Activated CD4-positive, alpha-beta T cell treated with anti-CD3 and anti-CD28 coated beads, Interleukin-2, amount 50 U/mL, for 24 hours (primary cell): ENCODE measurements around the gene NBEAL2.
"Not testable (repeated sequence)": the region's sequence is repeated elsewhere in the genome, so short reads cannot be mapped to it uniquely, and the experiment has no call there.

Experiments used
- DNase-seq, 2 donors: peaks; one replicate each; pipeline ENCODE4 v3.0.0-alpha.2; 2020; ENCODE audit warnings: low read depth in 1 of 2, low spot score in 1 of 2

Gene NBEAL2

DNA sequence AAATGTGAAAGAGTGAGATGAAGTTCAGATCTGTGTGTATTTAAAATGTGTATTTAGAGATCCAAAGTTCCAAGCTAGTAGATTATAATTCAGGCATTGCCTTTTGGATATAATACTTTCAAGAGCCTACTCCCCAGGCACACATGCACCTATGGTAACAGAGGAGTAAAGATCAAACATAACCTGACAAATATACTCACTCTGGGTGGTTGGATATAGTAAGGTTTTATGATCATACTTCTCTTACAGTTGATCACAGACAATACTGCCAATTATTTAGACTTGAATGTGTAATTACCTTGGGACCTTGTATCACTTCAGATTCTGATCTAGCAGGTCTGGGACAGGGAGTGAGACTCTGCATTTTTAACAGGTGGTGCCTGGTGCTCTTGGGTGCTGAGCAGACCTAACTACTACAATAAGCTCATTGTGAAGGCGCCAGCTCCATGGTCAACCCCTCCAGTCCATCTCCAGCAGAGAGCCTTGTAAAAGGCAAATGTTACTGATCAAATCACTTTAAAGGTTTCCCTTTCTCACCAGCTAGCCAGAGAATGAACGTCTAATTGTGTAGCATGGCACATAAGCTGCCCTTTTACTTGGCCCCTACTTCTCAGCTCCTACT lies 55.5 kb downstream of the NBEAL2 start:
- no peak for DNase-seq

DNA sequence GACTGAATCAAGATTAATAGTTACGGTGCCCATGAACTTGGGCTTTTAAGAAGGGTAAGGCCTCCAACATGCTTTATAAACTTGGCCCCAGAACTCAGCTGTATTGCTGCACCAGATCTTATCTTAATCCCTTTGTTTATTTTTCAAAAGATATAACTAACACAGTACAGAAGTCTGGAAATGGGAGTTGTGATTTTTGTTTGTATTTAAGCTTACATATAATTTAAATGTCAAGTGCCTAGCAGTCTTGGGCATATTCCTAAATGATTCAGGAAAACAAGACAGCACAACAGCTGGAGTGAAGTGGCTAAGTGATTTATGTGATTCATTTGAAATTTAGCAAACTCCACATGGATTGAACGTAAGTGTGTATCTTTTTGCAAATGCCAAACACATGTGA lies 56.2 kb downstream of the NBEAL2 start:
- DNase-seq = no peak

DNA sequence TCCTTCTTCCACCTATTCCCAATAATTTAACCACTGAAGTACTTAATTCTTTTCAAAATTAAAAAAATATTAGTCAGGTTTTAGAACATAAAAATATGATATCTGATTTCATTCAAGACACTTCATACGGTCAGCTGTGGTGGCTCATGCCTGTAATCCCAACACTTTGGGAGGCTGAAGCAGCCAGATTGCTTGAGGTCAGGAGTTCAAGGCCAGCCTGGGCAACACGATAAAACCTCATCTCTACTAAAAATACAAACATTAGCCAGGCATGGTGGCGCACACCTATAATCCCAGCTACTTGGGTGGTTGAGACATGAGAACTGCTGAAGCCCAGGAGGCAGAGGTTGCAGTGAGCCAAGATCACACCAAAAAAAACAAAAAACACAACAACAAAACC lies 56.7 kb downstream of the NBEAL2 start:
- DNase-seq = no peak

DNA sequence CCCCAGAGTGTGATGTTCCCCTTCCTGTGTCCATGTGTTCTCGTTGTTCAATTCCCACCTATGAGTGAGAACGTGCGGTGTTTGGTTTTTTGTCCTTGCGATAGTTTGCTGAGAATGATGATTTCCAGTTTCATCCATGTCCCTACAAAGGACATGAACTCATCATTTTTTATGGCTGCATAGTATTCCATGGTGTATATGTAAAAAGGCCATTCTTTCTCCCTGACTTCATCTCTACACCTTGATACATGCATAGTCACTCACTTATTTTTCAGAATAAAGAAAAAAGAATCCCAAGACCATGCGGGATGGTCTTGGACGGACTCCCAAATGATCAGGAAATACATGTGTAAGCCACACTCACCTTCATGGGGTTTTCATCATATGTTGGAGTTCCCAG lies 57.8 kb downstream of the NBEAL2 start:
- not testable (repeated sequence) for DNase-seq

DNA sequence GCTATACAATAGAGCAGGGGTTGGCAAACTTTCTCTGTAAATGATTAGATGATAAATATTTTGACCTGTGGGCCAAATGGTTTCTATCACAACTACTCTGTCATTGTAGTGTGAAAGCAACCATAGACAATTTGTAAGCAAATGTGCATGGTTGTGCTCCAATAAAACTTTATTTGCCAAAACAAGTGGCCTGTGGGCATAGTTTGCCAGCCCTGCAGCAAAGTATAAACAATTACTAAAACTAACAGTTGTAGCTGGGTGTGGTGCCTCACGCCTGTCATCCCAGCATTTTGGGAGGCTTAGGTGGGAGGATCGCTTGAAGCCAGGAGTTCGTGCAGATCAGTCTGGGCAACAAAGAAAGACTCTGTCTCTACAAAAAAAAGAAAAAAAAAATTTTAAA lies 61.6 kb downstream of the NBEAL2 start:
- DNase-seq = no peak

DNA sequence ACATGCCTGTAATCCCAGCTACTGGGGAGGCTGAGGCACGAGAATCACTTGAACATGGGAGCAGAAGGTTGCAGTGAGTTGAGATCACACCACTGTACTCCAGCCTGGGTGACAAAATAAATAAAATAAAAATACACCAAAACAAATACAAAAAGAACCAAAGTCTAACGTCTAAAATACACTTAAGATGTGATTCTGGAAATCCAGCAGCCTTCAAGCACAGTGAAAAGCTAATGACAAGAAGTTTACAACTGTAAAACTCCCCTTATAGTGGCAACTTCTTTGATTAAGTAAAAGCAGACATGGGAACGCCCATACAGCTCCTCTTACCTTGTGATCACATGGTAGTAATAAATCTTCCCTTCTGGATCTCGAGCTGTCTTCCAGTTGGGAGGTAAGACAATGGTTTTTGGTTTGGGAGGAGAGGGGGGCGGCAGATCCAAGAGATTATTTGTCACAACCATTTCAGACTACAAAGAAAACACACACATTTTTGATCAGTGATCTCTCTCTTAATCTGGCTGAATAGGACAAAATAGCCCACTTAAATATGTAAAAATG lies 62.8 kb downstream of the NBEAL2 start:
- DNase-seq = no peak

DNA sequence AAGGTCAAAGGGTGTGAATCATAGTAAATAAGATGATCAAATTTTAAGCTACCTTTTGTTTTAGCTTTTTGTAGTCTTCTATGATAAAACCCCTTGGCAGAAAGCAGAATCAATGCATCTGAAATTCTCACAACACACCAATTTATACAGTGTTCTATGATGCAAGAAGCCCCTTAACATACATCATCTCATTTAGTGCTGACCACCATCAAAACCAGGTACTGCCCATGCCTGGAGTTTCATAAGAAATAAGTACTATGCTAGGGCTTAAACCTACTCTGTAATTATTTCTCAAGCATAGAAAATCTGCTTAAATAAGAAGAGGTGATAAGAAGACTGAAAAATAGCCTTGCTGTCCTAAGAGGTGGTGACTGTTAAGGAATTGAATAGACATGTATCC lies 67.6 kb downstream of the NBEAL2 start:
- no peak for DNase-seq

DNA sequence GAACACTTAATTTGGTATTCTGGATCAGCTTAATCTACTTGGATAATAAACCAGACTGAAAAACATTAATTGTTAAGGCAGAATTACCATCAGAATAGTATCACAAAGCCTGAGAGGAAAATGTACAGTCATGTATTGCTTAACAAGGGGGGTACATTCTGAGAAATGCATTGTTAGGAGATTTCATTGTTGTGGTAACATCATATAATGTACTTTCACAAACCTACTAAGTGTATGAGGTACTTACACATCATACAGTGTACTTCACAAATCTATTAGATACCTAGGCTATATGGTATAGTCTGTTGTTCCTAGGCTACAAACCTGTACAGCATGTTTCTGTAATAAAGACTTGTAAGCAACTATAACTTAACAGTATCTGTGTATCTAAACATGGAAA lies 68.2 kb downstream of the NBEAL2 start:
- DNase-seq = no peak

DNA sequence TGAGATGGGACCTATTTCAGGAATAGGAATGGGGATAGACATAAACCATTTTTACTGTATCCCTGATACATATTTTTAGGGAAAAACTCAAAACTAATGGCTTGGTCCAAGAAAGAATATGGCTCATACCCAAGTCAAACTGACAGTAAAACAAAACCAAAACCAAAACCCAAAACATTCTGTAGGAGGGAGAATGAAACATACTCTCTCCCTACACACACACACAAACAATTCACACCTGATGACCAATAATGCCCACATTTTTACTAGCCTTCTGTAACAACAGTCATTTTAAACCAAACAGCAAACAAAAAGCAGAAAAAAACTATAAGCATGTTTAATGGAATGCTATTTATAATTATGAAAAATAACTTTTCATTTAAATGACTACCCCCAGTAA lies 74.9 kb downstream of the NBEAL2 start:
- DNase-seq = no peak

DNA sequence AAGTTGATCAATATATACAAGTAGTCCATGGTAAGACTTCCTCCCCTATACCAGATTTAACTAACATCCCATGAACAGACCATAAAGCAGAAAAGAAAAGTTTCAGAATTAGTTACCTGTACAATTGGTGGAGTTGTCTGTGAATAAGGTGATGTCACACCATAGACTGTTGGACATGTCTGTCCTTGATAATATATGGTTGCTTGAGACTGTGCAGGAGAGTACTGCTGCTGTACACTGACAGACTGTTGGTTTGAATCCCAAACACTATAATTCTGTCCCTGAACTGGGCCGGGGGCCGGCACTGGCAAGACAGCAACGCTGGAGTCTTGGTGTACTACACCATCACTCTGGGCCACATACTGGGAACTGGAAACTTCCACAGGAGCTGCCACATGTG lies 77.2 kb downstream of the NBEAL2 start:
- DNase-seq = no peak

DNA sequence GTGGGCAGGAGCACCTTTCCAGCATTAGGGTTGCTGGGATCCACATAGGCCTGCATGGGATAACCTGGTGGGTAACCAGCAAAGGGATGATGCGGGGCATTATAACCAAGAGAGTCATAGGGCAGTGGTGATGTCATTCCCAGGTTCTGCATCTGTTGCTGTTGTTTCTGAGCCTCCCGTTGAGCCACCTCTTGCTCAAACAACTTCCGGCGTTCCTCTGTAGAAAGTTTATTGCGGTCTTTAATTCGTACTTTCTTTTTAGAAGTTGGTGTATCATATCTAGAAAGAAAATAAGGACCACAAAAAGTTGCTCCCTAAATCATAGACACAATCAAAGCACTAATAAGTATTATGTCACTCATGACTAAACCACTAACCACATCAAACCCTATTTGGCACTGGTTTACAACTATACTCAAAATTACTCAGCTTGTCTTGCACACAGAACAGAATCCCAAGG lies 77.8 kb downstream of the NBEAL2 start:
- DNase-seq = peak; percentile 12 to 44
